ENCODE measurements around the gene LYPD6B. TPM values are rescaled to one million over a fixed set of nuclear protein-coding genes. Genes with fewer than 3 reads are reported as not detected.

The LYPD6B gene
- polyA plus RNA-seq, 3 donors: not detected

GRCh38 chr2:149055751-149056150 is 17.3 kb downstream of the LYPD6B start:
- H3K9me3 Mint-ChIP-seq: no peaks in the 10 kb centered on the region
- TF ChIP-seq CTCF (IDR thresholded peaks at IDR 0.05): no peak
- Histone ChIP-seq H3K4me3 (replicated peaks in 1 of 3; ENCODE audit: low read depth in 2 of 3, low read length in 3 of 3) (no peak overlapping the region), H2AFZ (ENCODE audit: insufficient read depth, low read depth, low read length, poor library complexity, severe bottlenecking) (no peak overlapping the region), H3K4me2 (replicated peaks; ENCODE audit: extremely low read depth, low read length, poor library complexity, severe bottlenecking) (no peak overlapping the region), H3K27ac (ENCODE audit: low read depth in 1 of 2, low read length in 2 of 2) (no peak overlapping the region), H4K20me1 (ENCODE audit: insufficient read depth, low read length) (no peaks in the 10 kb centered on the region), H3K9me3 (replicated peaks in 1 of 2; ENCODE audit: control insufficient read depth in 1 of 2, insufficient read depth in 1 of 2, low read length in 2 of 2) (no peaks in the 10 kb centered on the region), H3K9ac (ENCODE audit: insufficient read depth, low read length, poor library complexity, severe bottlenecking) (no peak overlapping the region), H3K4me1 (ENCODE audit: control insufficient read depth in 1 of 2, insufficient read depth in 2 of 2, low read length in 2 of 2) (no peaks in the 10 kb centered on the region), H3K79me2 (ENCODE audit: insufficient read depth, low read length) (no peaks in the 10 kb centered on the region), H3K27me3 (ENCODE audit: control insufficient read depth in 2 of 2, insufficient read depth in 2 of 2, low read length in 2 of 2) (no peaks in the 10 kb centered on the region), H3K36me3 (replicated peaks in 1 of 2; ENCODE audit: control insufficient read depth in 1 of 2, insufficient read depth in 2 of 2, low read length in 2 of 2) (no peaks in the 10 kb centered on the region)
- H3K36me3 Mint-ChIP-seq: no peaks in the 10 kb centered on the region
- no peaks in the 10 kb centered on the region for H3K4me1 Mint-ChIP-seq
- intact Hi-C loops (cut with micrococcal nuclease): no loop called here
- no peak overlapping the region for H3K4me3 Mint-ChIP-seq
- H3K27ac Mint-ChIP-seq: no peak overlapping the region
- DNase-seq: no peak
- no CpG with 5 or more reads among the region's 1 CpG for WGBS (ENCODE audit: insufficient coverage)
- H3K27me3 Mint-ChIP-seq (ENCODE audit: low read depth in 3 of 3): peaks cover 3 to 7% (median 5%) of the 10 kb centered on the region in 3 donors

- no peak for DNase-seq
- Mint-ChIP-seq H3K36me3 (no peaks in the 10 kb centered on the region), H3K27me3 (ENCODE audit: low read depth in 3 of 3) (peaks cover 2 to 7% (median 5%) of the 10 kb centered on the region in 3 donors), H3K27ac (no peak overlapping the region), H3K4me3 (no peak overlapping the region), H3K9me3 (no peaks in the 10 kb centered on the region), H3K4me1 (no peaks in the 10 kb centered on the region)
- H3K4me1 ChIP-seq (ENCODE audit: control insufficient read depth in 1 of 2, insufficient read depth in 2 of 2, low read length in 2 of 2): no peaks in the 10 kb centered on the region
- H2AFZ ChIP-seq (ENCODE audit: insufficient read depth, low read depth, low read length, poor library complexity, severe bottlenecking): no peak overlapping the region
- H4K20me1 ChIP-seq (ENCODE audit: insufficient read depth, low read length): no peaks in the 10 kb centered on the region
- H3K9me3 ChIP-seq (replicated peaks in 1 of 2; ENCODE audit: control insufficient read depth in 1 of 2, insufficient read depth in 1 of 2, low read length in 2 of 2): no peaks in the 10 kb centered on the region
- no peak overlapping the region for H3K27ac ChIP-seq (ENCODE audit: low read depth in 1 of 2, low read length in 2 of 2)
- no peak for TF ChIP-seq CTCF (IDR thresholded peaks at IDR 0.05)
- H3K27me3 ChIP-seq (ENCODE audit: control insufficient read depth in 2 of 2, insufficient read depth in 2 of 2, low read length in 2 of 2): no peaks in the 10 kb centered on the region
- intact Hi-C loops (cut with micrococcal nuclease): no loop called here
- H3K36me3 ChIP-seq (replicated peaks in 1 of 2; ENCODE audit: control insufficient read depth in 1 of 2, insufficient read depth in 2 of 2, low read length in 2 of 2): no peaks in the 10 kb centered on the region
- H3K9ac ChIP-seq (ENCODE audit: insufficient read depth, low read length, poor library complexity, severe bottlenecking): no peak overlapping the region
- no peaks in the 10 kb centered on the region for H3K79me2 ChIP-seq (ENCODE audit: insufficient read depth, low read length)
- H3K4me2 ChIP-seq (replicated peaks; ENCODE audit: extremely low read depth, low read length, poor library complexity, severe bottlenecking): no peak overlapping the region
- 100% methylated on average over 3 of the region's 6 CpGs for WGBS (ENCODE audit: insufficient coverage)
- no peak overlapping the region for H3K4me3 ChIP-seq (replicated peaks in 1 of 3; ENCODE audit: low read depth in 2 of 3, low read length in 3 of 3)
Observed at GRCh38 chr2:149056541-149057255, 18.2 kb downstream of the LYPD6B start.
